Measurements from ENCODE around the gene FADS2.

Gene FADS2

DNA sequence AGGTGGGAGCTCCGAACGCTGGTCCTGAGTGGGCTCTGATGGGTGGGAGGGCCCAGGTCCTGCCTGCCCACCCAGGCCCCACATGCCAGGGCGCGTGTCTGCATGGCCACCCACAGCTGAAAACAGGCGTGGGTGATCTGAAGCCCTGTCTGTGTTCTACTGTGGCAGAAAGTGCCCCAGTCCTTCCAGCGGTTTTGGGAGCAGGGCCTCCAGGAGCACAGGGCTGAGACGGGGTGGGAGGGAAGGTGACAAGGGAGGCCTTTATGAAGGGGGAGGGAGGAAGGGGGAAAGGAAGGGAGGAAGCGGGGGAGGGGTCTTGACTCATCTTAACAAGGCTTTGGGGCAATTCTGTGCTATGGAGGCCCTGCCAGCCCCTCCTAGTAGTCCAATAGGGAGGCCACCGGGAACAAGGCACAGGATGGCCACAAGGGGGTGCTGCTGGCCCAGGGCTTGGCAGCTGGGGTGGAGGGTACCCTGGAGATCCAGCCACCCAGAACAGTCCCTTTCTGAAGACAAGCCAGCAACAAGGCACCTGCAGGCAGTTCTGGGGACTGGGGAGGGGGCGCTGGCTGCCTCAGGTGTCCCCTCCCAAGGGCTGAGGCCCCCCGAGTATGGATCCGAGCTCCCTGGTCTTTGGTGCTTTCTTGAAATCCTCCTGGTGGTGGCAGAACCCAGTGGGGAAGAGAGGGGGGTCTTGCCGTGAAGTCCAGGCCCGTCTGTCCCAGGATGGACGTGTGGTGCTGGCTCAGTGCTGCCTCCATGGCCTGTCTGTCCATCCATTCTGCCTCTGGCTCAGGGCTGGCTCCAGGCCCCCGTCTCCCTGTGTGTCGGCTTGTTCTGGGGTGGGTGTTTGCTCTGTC lies 69.5 kb downstream of the FADS2 start:
- no peak for DNase-seq (ENCODE audit: extremely low read depth, low read depth)
- TF ChIP-seq CTCF (IDR thresholded peaks at IDR 0.05; ENCODE audit: low read depth, low read length), result peak; percentile 93

GRCh38 chr11:61898247-61898582 lies 70.1 kb downstream of the FADS2 start:
- DNase-seq (ENCODE audit: extremely low read depth, low read depth), result no peak
- TF ChIP-seq CTCF (IDR thresholded peaks at IDR 0.05; ENCODE audit: low read depth, low read length), result no peak

- DNase-seq (ENCODE audit: extremely low read depth, low read depth), result no peak
- no peak; the same call in none of the 2 replicates for TF ChIP-seq CTCF (IDR thresholded peaks at IDR 0.05; ENCODE audit: low read depth, low read length)
These were observed 71.2 kb downstream of the FADS2 start for GRCh38 chr11:61899146-61899841.

DNA sequence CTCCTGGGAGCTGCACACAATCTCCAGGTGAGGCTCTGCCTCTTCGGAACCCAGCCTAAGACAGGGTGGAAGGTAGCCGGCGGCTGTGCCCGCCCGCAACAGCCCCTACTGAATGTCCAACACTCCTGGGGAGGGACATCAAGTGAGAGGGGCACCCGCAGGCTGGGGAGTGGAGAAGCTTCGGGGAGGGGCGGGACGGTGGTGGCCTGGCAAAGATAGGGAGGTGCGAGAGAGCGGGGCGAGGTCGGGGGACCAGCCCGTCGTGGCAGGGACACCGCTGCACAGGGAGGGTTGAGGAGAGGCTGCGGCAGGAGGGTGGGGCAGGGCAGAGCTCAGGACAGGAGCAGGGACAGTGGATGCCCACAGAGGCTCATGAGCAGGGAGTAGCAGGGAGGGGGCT lies 72.2 kb downstream of the FADS2 start:
- DNase-seq (ENCODE audit: extremely low read depth, low read depth), result no peak
- no peak for TF ChIP-seq CTCF (IDR thresholded peaks at IDR 0.05; ENCODE audit: low read depth, low read length)

- TF ChIP-seq CTCF (IDR thresholded peaks at IDR 0.05; ENCODE audit: low read depth, low read length), result no peak
- DNase-seq (ENCODE audit: extremely low read depth, low read depth), result no peak
These were observed 73.3 kb downstream of the FADS2 start for GRCh38 chr11:61901397-61901796.

DNA sequence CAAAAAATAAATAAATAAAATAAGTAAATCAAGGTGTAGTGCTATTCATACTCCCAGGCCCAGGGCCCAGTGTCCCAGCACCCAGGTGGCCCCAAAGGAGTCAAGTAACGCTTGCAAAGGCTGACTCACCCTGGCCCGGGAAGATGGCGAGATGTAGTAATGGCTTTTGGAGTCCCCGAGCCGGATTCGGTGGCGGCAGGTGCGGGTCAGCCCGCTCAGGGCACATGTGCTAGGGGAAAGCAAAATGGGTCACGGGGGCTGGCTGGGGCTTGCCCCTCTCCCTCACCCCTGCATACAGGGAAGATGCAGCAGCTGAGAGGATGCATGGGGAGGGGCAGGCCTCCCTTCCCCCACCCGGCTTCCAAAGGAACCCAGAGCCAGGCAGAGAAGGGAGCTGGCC lies 74.2 kb downstream of the FADS2 start:
- DNase-seq (ENCODE audit: extremely low read depth, low read depth), result no peak
- TF ChIP-seq CTCF (IDR thresholded peaks at IDR 0.05; ENCODE audit: low read depth, low read length), result no peak

DNA sequence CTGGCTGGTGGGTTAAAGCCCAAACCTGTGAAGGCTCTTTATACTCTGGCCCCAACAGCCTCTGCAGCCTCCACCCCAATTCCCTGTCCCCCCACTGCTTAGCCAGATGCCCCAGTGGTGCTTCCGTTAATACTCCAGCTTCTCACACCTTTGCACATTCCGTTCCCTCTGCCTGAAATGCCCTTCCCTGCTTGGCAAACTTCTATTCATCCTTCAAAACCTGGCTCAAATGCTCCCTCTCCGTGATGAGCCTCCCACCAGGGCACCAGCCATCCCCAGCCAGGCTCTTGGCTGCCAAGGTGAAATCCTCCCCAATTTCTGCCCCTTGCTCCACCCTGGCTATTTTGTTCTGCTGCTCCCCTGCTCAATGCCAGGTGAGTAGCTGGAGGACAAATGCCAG lies 75.7 kb downstream of the FADS2 start:
- TF ChIP-seq CTCF (IDR thresholded peaks at IDR 0.05; ENCODE audit: low read depth, low read length), result no peak

More for the DNA sequence above, 75.7 kb downstream of the FADS2 start:
- no peak for DNase-seq (ENCODE audit: extremely low read depth, low read depth)

Data from AG09319 (cell line).